ENCODE results near the gene SARNP.

DNA sequence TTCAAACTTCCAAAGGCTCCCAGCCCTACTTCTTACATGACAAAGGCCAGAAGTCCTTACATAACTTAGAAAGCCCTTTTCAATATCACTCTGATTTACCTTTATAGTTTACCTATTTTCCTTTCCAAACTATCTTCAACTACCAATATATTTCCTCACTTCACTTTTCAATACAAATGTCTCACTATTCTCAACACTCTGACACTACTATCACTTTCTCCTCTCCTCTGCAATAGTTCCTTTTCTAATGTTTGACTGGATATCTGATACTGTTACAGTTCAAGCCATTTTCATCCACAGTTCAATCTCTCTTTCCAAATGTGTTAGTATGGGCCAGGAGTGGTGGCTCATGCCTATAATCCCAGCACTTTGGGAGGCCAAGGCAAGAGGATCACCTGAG is 3.3 kb downstream of the SARNP start:
- TF ChIP-seq, protein P1, sequence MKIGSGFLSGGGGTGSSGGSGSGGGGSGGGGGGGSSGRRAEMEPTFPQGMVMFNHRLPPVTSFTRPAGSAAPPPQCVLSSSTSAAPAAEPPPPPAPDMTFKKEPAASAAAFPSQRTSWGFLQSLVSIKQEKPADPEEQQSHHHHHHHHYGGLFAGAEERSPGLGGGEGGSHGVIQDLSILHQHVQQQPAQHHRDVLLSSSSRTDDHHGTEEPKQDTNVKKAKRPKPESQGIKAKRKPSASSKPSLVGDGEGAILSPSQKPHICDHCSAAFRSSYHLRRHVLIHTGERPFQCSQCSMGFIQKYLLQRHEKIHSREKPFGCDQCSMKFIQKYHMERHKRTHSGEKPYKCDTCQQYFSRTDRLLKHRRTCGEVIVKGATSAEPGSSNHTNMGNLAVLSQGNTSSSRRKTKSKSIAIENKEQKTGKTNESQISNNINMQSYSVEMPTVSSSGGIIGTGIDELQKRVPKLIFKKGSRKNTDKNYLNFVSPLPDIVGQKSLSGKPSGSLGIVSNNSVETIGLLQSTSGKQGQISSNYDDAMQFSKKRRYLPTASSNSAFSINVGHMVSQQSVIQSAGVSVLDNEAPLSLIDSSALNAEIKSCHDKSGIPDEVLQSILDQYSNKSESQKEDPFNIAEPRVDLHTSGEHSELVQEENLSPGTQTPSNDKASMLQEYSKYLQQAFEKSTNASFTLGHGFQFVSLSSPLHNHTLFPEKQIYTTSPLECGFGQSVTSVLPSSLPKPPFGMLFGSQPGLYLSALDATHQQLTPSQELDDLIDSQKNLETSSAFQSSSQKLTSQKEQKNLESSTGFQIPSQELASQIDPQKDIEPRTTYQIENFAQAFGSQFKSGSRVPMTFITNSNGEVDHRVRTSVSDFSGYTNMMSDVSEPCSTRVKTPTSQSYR (CRISPR knock-in tag; IDR thresholded peaks at IDR 0.05): no peak
- TF ChIP-seq ZNF121 (CRISPR knock-in tag; IDR thresholded peaks at IDR 0.05) (no peak), ATF1 (CRISPR knock-in tag; IDR thresholded peaks at IDR 0.05) (no peak), ZNF138 (CRISPR knock-in tag; conservative IDR thresholded peaks at IDR 0.05) (no peak), SP1 (CRISPR knock-in tag; conservative IDR thresholded peaks at IDR 0.05) (no peak), JUN (CRISPR knock-in tag; IDR thresholded peaks at IDR 0.05) (no peak)
- TF ChIP-seq, protein P2, sequence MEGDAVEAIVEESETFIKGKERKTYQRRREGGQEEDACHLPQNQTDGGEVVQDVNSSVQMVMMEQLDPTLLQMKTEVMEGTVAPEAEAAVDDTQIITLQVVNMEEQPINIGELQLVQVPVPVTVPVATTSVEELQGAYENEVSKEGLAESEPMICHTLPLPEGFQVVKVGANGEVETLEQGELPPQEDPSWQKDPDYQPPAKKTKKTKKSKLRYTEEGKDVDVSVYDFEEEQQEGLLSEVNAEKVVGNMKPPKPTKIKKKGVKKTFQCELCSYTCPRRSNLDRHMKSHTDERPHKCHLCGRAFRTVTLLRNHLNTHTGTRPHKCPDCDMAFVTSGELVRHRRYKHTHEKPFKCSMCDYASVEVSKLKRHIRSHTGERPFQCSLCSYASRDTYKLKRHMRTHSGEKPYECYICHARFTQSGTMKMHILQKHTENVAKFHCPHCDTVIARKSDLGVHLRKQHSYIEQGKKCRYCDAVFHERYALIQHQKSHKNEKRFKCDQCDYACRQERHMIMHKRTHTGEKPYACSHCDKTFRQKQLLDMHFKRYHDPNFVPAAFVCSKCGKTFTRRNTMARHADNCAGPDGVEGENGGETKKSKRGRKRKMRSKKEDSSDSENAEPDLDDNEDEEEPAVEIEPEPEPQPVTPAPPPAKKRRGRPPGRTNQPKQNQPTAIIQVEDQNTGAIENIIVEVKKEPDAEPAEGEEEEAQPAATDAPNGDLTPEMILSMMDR (IDR thresholded peaks at IDR 0.05): no peak
- TF ChIP-seq, protein P3, sequence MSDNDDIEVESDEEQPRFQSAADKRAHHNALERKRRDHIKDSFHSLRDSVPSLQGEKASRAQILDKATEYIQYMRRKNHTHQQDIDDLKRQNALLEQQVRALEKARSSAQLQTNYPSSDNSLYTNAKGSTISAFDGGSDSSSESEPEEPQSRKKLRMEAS (CRISPR knock-in tag; IDR thresholded peaks at IDR 0.05): no peak
- TF ChIP-seq, protein P4, sequence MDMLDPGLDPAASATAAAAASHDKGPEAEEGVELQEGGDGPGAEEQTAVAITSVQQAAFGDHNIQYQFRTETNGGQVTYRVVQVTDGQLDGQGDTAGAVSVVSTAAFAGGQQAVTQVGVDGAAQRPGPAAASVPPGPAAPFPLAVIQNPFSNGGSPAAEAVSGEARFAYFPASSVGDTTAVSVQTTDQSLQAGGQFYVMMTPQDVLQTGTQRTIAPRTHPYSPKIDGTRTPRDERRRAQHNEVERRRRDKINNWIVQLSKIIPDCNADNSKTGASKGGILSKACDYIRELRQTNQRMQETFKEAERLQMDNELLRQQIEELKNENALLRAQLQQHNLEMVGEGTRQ (CRISPR knock-in tag; IDR thresholded peaks at IDR 0.05): no peak

All from WTC11 (cell line).